ENCODE measurements around the gene WTIP.
"Not testable (repeated sequence)": the region's sequence is repeated elsewhere in the genome, so short reads cannot be mapped to it uniquely, and the experiment has no call there.

Gene WTIP

GRCh38 chr19:34480971-34481841, at the start of gene WTIP:
TSS of gene WTIP (plus strand) at chr19:34481758. CDS start at chr19:34481975, 217 bp downstream.
- no peak for DNase-seq (ENCODE audit: low read depth in 2 of 2, low spot score in 1 of 2)

GRCh38 chr19:34432797-34433196, 48.8 kb upstream of the WTIP start:
- DNase-seq (ENCODE audit: low read depth in 2 of 2, low spot score in 1 of 2) = no peak

GRCh38 chr19:34436716-34437115, 44.8 kb upstream of the WTIP start:
- DNase-seq (ENCODE audit: low read depth in 2 of 2, low spot score in 1 of 2) = no peak

- DNase-seq (ENCODE audit: low read depth in 2 of 2, low spot score in 1 of 2) = no peak
Measured at GRCh38 chr19:34448191-34448590, 33.4 kb upstream of the WTIP start.

- no peak for DNase-seq (ENCODE audit: low read depth in 2 of 2, low spot score in 1 of 2)
Measured at GRCh38 chr19:34452723-34453122, 28.8 kb upstream of the WTIP start.

GRCh38 chr19:34454091-34454490, 27.5 kb upstream of the WTIP start:
- no peak for DNase-seq (ENCODE audit: low read depth in 2 of 2, low spot score in 1 of 2)

- no peak for DNase-seq (ENCODE audit: low read depth in 2 of 2, low spot score in 1 of 2)
Measured at GRCh38 chr19:34454685-34455084, 26.9 kb upstream of the WTIP start.

GRCh38 chr19:34455783-34456480, 25.6 kb upstream of the WTIP start:
- DNase-seq (ENCODE audit: low read depth in 2 of 2, low spot score in 1 of 2) = not testable (repeated sequence)

- DNase-seq (ENCODE audit: low read depth in 2 of 2, low spot score in 1 of 2) = no peak
Measured at GRCh38 chr19:34457446-34457845, 24.1 kb upstream of the WTIP start.

- DNase-seq (ENCODE audit: low read depth in 2 of 2, low spot score in 1 of 2) = no peak
Measured at GRCh38 chr19:34458677-34459076, 22.9 kb upstream of the WTIP start.

GRCh38 chr19:34459614-34460013, 21.9 kb upstream of the WTIP start:
- no peak for DNase-seq (ENCODE audit: low read depth in 2 of 2, low spot score in 1 of 2)

- DNase-seq (ENCODE audit: low read depth in 2 of 2, low spot score in 1 of 2) = no peak
Measured at GRCh38 chr19:34461375-34462100, 20.0 kb upstream of the WTIP start.

- not testable (repeated sequence) for DNase-seq (ENCODE audit: low read depth in 2 of 2, low spot score in 1 of 2)
Measured at GRCh38 chr19:34464785-34465184, 16.8 kb upstream of the WTIP start.

- DNase-seq (ENCODE audit: low read depth in 2 of 2, low spot score in 1 of 2) = no peak
Measured at GRCh38 chr19:34468409-34468808, 13.1 kb upstream of the WTIP start.

GRCh38 chr19:34469026-34469425, 12.5 kb upstream of the WTIP start:
- DNase-seq (ENCODE audit: low read depth in 2 of 2, low spot score in 1 of 2) = not testable (repeated sequence)

- DNase-seq (ENCODE audit: low read depth in 2 of 2, low spot score in 1 of 2) = no peak
Measured at GRCh38 chr19:34471906-34472700, 9.5 kb upstream of the WTIP start.

GRCh38 chr19:34474233-34474989, 7.1 kb upstream of the WTIP start:
- DNase-seq (ENCODE audit: low read depth in 2 of 2, low spot score in 1 of 2) = no peak

GRCh38 chr19:34475026-34475974, 6.3 kb upstream of the WTIP start:
- no peak for DNase-seq (ENCODE audit: low read depth in 2 of 2, low spot score in 1 of 2)

- DNase-seq (ENCODE audit: low read depth in 2 of 2, low spot score in 1 of 2) = no peak
Measured at GRCh38 chr19:34475975-34476594, 5.5 kb upstream of the WTIP start.

Data from stimulated activated CD8-positive, alpha-beta memory T cell treated with anti-CD3 and anti-CD28 coated beads, Interleukin-4, amount 100 ng/mL, for 4 hours (primary cell).